HG03139 (cell line): ENCODE results near the gene MICOS13.

Experiments
- ATAC-seq: cut with Tn5 transposase; IDR thresholded peaks from one replicate; pipeline ENCODE4 v1.9.1; 2021; ENCODE audit not compliant: unreplicated experiment

The MICOS13 gene

DNA sequence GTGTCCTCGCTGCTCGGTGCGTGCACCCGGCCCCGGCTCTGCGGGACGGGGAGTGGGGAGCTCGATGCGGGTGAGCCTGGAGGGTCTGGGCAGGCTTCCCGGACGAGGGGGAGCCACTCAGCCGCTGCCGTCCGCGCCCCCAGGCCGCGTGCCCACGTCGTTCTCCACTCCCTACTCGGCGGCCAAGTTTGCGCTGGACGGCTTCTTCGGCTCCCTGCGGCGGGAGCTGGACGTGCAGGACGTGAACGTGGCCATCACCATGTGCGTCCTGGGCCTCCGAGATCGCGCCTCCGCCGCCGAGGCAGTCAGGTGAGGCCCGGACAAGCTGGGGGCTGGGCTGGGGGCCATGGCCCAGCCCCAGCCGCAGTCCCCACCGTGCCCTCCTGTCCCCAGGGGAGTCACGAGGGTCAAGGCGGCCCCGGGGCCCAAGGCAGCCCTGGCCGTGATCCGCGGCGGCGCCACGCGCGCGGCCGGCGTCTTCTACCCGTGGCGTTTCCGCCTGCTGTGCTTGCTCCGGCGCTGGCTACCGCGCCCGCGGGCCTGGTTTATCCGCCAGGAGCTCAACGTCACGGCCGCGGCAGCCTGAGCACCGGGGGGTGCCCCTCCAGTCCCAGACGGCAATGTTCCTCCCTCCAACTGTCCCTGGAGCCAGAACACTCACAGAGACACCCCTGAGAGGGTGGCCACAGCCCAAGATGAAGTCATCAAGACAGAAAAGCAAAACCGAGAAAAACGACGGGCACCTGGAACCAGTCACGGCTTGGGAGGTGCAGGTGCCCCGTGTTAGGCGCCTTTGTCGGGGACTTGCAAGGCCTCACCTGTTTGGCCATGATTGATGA lies 7.3 kb upstream of the MICOS13 start:
- ATAC-seq: no peak

DNA sequence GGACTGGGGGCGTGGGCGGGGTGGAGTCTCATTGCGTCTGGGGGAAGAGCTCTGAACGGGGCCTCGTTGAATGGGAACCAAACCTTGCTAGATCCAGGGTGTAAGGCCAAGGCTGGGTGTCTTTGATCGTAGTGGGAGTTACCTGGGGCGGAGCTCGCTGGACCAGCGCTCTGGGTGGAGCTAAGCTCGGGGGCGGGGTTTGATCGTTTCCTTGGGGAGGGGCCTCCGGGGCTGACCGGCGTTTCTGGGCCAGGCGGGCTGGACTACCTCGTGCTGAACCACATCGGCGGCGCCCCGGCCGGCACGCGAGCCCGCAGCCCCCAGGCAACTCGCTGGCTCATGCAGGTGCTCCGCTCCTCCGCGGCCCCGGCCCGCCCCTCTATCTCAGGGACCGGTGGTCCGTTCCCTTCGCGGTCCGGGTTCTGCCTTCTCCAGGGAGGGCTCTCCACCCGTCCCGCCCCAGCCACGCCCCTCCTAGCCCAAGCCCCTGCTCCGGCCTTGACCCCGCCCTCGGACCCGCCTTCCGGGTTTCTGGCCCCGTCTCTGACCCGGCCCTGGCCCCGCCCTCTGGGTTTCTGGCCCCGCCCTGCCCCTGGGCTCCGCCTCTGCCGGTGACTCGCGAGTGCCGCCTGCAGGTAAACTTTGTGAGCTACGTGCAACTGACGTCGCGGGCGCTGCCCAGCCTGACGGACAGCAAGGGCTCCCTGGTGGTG lies 6.5 kb upstream of the MICOS13 start:
- peak; percentile 47 for ATAC-seq

DNA sequence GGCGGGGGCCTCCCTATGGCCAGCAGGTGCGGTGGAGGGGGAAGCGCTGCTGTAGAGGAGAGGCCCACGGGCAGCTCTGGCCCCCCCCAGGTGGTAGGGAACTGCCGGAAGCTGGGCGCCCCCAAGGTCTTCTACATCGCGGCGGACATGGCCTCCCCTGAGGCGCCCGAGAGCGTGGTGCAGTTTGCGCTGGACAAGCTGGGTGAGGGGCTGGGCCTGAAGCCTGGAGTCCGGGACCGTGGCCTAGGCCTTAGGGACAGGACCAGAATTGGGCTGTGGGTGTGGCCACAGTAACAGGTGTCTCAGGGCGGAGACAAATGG lies 6.0 kb upstream of the MICOS13 start:
- no peak for ATAC-seq

DNA sequence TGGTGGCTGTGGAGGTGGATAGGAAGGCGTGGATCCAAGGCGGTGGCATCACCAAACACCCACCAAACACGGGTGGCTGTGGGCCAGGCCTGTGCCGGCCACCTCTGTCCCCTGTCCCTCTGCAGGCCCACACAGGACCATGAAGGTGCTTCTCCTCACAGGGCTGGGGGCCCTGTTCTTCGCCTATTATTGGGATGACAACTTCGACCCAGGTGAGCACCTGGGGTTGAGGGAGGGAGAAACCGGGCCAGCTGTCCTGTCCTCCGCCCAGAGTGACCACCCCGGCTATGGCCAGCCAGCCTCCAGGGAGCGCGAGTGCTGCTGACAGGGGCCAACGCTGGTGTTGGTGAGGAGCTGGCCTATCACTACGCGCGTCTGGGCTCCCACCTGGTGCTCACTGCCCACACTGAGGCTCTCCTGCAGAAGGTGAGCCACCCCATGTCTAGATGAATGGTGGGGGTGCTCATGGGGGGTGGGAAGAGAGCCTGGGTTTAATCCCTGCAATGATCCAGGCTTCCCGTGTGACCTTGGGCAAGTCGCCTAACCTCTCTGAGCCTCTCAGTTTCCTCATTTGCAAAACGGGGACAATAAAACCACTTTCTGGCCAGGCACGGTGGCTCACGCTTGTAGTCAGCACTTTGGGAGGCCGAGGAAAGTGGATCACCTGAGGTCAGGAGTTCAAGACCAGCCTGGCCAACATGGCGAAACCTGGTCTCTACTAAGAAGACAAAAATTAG lies 4.5 kb upstream of the MICOS13 start:
- ATAC-seq: no peak

DNA sequence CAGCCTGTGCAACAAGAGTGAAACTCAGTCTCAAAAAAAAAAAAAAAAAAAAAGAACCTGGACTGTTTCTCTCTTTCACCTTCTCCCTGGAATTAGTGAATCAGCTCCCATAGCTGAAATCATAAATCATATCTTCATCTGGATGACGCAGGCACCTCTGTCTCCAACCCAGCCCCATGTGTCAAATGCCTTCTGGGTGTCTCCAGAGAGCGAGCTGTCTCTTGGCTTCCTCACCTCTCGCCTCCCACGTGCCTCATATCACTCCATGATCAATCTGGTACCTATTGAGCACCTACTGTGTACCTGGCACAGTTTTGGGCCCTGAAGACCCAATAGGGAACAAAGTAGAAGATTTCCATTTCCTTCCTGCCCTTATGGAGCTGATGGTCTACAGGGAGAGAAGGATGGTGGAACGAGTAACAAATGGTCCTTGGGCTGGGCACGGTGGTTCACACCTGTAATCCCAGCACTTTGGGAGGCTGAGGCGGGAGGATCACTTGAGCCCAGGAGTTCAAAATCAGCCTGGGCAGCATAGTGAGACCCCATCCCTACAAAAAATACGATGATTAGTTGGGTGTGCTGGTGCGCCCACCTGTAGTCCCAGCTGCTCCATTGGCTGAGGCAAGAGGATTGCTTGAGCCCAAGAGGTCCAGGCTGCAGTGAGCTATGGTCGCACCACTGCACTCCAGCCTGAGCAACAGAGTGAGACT lies 3.0 kb upstream of the MICOS13 start:
- ATAC-seq: no peak

DNA sequence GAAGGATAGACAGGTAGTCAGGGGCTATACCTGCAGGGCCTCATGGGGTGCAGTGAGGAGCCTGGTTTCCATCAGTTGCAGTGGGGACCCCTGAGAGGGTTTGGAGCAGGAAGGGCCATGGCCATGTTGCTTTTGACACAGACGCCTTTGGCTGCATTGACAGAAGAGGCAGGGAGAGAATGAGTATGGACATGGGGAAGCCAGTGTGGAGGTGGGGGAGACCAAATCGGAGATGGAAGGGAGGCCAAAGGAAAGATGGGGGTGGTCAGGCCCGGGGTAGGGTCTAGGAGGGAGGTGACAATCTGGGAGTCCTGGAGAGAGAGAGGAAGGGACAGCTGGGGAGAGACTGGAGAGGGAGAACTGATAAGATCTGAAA lies 1.8 kb upstream of the MICOS13 start:
- ATAC-seq: no peak

DNA sequence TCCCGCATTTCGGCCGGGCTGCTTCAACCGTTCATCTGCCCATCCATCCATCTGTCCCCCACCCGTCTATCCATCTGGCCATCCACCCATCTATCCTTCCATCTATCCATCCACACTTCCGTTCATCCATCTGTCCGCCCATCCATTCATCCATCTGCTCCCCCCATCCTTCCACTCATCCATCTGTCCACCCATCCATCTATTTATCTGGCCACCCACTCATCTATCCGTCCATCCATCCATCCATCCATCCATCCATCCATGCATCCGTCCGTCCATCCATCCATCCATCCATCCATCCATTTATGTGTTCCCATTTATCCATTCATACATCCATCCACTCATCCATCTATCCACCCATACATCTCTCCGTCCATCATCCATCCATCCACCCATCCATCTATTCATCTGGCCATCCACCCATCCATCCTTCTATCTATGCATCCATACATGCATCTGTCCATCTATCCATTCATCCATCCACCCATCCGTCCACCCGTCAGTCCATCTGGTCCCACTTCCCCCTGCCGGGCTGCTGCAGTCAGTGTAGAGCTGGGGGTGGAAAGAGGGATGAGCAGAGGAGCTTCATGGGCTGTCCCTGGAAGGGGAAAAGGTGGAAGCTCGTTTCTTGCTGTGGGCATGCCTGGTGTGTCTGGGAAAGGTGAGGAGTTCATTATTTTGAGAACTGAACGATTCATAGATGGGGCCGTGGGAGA lies 1.2 kb upstream of the MICOS13 start:
- no peak for ATAC-seq

DNA sequence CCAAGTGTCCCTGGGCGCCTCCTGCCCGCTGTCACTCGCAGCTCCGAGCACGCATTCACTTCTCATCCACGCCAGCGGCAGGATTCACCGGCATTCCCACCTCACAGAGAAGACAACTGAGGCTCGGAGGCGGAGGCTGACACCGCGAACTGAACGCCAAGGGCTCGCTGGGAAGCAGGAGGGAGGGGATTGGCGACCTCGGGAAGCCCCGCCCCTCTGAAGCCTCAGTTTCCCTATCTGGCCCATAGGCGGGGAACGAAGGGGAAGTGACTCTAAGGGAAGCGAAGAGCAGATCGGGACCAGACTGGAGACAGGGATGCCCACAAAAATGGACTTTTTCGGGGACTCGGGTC lies 256 bp downstream of the MICOS13 start:
- no peak for ATAC-seq

DNA sequence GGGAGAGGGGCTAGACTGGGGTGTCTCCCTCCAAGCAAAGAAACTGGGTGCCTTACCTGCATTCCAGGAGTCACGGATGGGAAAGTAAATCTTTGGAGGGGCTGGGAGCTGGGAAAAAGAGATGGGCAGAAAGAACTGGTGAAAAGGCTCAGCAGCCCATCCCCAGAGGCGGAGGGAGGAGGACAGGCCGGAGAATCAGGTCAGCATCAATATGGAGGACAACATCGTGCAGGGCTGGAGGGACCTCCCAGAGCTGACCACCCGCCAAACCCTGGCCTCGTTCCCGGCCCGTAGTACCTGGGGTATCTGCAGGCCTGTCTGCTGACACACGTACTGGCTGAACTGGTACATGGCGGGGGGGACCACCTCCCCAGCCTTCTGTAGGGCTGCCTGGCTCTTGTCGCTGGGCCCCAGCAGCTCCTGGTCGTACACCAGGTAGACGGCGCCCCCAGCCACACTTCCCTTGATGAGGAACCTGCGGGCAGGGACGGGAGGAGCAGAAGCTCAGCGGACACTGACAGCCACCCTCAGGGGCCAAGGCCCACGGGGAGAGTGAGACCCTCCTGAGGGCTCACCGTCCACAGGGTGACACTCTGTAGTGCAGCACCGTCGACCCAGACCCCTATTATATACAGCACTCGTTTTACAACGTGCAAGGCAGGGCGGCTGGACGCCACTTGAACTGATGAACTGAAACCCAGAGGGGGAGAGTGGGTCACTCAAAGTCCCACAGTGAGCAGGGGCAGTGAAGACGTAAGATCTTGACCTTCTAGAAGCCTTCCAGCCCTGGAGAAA lies 830 bp downstream of the MICOS13 start:
- no peak for ATAC-seq

DNA sequence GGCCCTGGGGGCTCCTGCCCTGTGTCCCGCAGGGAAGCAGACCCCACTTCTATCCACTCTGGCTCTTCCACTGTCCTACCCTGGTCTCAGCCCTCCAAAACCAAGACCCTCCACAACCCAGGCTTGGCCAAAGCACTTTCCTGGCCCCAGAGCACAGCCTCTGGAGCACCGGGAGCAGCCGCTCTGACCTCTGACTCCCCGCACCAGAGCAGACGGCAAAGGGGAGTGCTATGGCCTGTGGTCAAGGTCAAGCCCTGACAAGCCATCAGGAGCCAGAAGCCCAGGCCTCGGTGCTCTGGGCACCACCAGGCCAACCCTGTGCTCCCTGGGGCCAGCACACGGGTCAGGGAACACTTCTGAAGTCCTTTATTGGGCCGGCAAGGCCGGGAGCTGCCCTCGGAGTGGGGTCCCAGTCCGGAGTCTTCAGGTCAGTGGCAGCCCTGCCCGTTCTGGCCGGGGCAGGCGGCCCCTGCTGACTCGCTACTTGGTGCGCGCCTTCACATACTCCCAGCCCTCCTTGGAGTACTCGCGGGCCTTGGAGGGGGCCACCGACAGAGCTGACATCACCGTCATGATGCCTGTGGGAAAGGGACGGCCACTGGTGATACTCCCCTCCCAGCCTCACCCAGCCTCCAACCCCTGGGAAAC lies 2.1 kb downstream of the MICOS13 start:
- ATAC-seq: no peak

DNA sequence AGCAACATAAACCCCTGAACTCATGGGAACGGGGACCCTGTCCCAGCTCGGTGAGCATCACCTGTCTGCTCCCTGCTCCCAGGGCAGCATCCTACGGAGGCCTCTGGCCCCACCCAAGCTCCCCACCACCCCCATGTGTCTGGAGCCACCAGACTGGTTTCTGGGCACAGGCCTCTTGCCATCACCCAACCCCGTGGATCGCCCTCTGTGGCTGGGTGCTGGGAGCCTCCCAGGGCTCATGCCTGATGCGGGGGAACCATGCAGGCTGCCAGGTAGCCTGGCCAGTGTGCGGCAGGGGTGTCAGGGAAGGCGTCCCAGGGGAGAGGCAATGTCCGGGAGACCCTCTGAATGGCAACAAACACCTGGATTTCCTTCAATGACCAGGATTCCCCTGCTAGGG lies 2.7 kb downstream of the MICOS13 start:
- ATAC-seq: no peak

DNA sequence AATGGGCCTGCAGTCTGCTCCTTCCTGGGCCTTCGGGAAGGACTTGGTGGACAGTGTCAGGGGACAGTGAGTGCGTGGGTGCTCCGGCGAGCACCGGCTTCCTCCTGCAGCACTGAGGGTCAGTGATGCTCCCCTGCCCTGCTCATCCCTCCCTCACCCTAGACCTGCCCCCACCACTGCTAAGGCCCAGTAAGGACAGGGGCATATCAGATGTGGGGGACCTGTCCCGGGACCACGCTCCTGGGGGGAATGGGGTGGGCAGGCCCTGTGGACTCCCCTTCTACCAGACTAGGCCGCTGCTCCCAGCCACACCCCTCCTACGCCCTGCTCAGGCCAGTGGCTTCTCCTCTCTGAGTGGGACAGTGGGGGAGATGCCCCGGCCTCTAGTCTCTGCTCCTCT lies 3.2 kb downstream of the MICOS13 start:
- no peak for ATAC-seq

DNA sequence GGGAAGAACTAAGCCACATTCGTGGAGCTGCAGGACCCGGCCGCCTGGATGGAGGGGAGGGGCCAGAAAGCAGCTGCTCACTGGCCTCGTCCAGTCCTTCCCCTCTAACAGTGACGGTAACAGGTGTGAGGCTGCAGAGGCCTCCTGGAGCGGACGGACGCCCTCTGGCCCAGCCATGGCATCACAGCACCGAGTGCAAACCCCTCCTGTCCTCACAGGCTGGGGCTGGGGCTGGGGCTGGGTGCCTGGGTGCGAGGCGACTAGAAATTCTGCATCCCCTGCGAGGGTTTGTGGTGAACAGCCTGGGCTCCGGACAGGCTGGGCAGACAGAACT lies 3.6 kb downstream of the MICOS13 start:
- ATAC-seq: no peak

DNA sequence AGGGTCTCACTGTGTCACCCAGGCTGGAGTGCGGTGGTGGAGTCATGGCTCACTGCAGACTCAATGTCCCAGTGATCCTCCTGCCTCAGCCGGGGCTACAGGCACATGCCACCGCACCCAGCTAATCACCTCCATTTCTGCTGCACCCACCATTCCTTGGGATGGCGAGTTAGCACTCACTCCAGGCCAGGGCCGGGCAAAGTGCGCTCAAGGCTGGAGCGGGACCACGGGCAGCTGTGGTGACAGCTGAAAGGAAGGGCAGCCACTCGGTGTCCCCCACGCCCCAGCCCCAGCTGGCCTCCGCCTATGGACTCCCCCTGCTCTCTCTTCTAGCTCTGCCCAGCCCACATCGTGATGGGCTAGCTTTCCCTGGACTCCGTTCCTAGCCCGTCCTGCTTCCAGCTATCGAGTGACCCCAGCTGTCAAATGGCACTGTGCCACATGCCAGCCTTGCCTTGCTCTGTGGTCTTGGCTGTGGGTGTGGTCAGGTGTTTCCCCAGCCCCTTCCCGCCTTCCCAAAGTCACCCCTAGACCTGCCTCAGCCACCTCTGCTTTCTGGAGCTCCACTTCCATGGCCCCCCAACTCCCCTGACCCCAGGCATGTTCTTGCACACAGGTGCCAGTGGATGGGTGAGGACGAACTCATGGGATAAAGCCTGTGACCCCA lies 4.1 kb downstream of the MICOS13 start:
- no peak for ATAC-seq

DNA sequence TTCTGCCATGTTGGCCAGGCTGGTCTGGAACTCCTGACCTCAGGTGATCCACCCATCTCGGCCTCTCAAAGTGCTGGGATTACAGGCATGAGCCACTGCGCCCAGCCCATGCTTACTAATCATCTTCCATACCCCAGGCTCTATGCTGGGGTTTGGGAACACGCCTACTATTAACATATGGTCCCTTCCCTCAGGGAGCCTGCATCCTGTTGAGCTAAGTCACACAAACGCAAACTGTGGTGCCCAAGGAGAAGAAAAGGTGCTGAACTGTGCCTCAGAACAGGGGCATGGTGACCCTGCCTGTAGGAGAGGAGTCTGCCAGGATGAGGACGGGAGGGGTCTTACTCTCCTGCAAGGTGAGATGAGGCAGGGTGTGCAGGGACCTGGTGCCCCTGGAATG lies 5.6 kb downstream of the MICOS13 start:
- no peak for ATAC-seq

DNA sequence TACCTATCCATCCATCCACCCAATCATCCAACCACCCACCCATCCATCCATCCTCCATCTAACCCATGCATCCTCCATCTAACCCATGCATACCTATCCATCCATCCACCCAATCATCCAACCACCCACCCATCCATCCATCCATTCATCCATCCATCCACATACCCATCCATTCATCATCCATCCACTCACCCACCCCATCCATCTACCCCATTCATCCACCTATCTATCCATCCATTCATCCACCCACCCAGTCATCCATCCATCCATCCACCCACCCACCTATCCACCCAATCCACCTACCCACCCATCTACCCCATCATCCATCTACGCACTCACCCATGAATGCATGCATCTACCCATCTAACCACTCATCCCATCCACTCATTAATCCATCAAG lies 6.6 kb downstream of the MICOS13 start:
- no peak for ATAC-seq

DNA sequence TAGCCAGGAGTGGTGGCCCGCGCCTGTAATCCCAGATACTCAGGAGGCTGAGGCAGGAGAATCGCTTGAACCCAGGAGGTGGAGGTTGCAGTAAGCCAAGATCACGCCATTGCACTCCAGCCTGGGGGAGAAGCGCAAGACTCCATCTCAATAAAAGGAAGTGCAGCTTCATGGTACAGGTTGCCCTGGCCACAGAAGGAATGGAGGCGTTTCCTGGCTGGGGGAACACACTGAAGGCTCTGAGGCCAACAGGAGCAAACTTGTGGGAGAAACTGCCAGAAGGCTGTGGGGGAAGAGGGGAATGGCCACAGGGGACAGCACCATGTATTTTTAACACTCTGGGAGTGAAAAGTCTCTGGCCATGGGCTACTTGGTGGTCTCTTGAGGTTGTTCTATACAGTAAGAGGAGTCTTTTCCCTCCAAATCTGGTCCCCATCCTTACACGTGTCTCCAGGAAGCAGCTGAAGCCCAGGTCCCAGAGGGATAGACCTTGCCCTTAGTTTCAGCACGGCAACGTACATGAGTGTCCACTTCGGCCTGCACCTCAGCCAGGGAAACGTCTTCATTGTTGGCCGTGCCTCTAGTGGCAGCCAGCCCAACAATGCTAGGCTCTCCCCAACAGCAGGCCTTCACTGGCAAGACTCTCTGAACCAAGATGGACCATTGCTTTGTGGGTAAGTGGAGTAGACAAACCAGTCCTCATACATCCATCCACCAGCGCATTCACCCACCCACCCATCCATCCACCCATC lies 7.4 kb downstream of the MICOS13 start:
- ATAC-seq: no peak

DNA sequence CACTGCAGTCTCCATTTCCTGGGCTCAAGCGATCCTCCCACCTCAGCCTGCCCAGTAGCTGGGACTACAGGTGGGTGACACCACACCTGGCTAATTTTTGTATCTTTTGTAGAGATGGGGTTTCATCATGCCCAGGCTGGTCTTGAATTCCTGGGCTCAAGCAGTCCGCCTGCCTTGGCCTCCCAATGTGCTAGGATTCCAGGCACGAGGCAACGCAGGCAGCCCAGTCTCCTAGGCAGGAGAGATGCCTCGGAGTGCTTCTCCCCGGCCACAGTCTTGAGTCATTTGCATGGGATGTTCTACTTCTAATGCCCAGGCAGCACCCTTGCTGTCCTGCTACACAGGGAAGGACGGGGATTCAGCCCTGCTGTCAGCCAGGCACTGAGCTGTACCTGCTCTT lies 8.7 kb downstream of the MICOS13 start:
- no peak for ATAC-seq

DNA sequence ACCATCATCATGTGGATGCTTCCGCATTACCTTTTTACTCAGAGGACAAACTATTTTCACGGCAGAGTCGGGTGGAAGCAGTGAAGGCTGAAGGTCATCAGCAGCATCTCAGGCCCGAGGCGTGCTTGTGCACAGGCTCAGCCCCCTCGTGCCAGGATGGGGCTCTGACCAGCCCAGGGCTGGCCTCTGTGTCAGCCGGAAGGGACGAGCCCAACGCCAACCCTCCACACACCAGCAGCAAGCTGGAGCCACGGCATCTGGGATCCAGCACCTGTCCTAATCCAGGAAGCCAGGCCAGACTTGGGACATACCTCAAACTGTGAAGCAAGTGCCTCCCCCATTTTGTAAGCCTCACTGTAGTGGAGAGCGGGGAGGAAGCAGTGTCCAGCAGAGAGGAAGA lies 11.1 kb downstream of the MICOS13 start:
- no peak for ATAC-seq
